Activated CD4-positive, alpha-beta T cell treated with anti-CD3 and anti-CD28 coated beads for 36 hours (primary cell): Measurements from ENCODE around the gene NUDT3. TPM values are rescaled to one million over a fixed set of nuclear protein-coding genes. Genes with fewer than 3 reads are reported as not detected.

Source experiments
- microRNA-seq: library from miRNA; unstranded; fragments of <30 nt; microRNA quantifications from one replicate; pipeline ENCODE4 v1.2.0, GENCODE V29; 2021; ENCODE audit warnings: borderline replicate concordance
- total RNA-seq, 2 experiments: library from RNA; stranded (reverse); gene quantifications; one replicate each; pipeline ENCODE4 v1.2.3, GENCODE V29; 2021

The NUDT3 gene
- total RNA-seq, 2 experiments from 2014 or later, result 13.3 to 13.6 TPM

Small RNA genes lying within 50 kb of the gene (microRNA-seq; reads per million reads assigned to microRNA genes)
- gene MIR6835, result not detected

Other genes starting within 250 kb of the NUDT3 start
- gene GRM4, start 246.6 kb downstream of the NUDT3 start, total RNA-seq, result under 1 TPM in 1 of 2 experiments, not detected in 1; 0.11 TPM
- 100 to 1,000 TPM; 569 to 649 TPM for gene HMGA1, start 155.8 kb downstream of the NUDT3 start, total RNA-seq
- gene SMIM29, start 143.7 kb downstream of the NUDT3 start, total RNA-seq, result 10 to 100 TPM; 15.8 to 16.3 TPM
- gene RPS10, start 33.4 kb upstream of the NUDT3 start, total RNA-seq, result 1,000 to 10,000 TPM; 2,447 to 2,541 TPM
- under 1 TPM; 0.07 to 0.14 TPM for gene PACSIN1, start 73.4 kb upstream of the NUDT3 start, total RNA-seq
- under 1 TPM in 1 of 2 experiments, not detected in 1; 0.18 TPM for gene SPDEF, start 163.7 kb upstream of the NUDT3 start, total RNA-seq